ENCODE results near the gene MCF2L2.

- TF ChIP-seq CTCF (IDR thresholded peaks at IDR 0.05), result no peak
- peak; percentile 35 to 75 (median 70) for TF ChIP-seq POLR2AphosphoS5 (IDR thresholded peaks at IDR 0.05)
Measured at GRCh38 chr3:183447206-183448001, 19.0 kb upstream of the MCF2L2 start.
